Measurements from ENCODE around the gene CRYGA. TPM values are rescaled to one million over a fixed set of nuclear protein-coding genes. Genes with fewer than 3 reads are reported as not detected.
"Not testable (repeated sequence)": the region's sequence is repeated elsewhere in the genome, so short reads cannot be mapped to it uniquely, and the experiment has no call there.

CRYGA gene
- total RNA-seq, 2 donors from 2014 or later, result not detected

DNA sequence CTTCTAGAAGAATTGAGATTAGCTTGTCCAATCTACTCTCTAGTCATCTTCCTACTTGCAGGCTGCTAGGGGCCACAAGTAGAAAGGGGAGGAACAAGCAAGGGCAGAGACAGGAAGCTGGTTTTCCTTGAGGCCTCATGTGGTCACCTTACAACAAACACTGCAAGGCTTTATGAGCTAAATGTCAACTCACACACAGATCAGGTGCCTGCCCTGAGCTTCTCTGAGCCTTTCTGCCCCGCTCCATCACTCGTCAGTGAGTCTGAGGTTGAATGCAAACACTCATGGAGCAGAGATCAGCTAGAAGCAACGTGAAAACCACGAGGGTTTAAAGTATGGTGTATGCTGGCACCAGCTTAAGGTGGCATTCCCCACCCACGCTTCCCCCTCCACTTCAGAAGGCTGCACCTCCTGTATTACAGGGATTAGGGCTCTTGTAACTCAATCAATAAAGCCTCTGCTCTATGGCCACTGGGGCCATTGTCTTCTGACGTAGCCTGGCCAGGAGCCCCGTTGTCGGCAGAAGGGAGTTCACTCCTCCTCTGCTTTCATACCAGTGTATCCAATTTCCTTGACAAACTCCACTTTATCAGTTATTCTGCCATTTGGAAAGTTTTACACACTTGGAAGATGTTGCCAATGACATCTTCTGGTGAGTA, 28.3 kb downstream of the CRYGA start:
- intact Hi-C loops (cut with DNase I), result no loop called here

DNA sequence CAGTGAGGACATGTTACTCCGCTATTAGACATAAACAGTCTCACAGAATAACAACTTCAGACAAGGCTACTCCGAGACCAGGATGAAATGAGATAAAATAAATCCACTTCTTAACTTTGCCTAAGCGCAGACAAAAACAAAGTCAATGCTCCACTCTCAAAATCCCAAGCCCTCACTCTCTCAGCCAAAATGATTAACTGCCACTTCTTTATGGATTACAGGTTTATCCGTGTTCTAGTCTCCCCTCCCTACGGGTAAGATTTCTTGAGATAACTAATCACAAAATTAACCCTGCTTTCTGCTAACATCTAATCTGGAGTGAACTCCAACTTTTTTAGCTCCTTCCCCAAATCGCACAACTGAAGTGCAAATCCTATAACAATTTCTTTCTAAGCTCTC, 32.7 kb downstream of the CRYGA start:
- intact Hi-C loops (cut with DNase I), result no loop called here
- DNase-seq (ENCODE audit: low spot score), result no peak

More for the DNA sequence above, 28.3 kb downstream of the CRYGA start:
- no peak for DNase-seq (ENCODE audit: low spot score)

DNA sequence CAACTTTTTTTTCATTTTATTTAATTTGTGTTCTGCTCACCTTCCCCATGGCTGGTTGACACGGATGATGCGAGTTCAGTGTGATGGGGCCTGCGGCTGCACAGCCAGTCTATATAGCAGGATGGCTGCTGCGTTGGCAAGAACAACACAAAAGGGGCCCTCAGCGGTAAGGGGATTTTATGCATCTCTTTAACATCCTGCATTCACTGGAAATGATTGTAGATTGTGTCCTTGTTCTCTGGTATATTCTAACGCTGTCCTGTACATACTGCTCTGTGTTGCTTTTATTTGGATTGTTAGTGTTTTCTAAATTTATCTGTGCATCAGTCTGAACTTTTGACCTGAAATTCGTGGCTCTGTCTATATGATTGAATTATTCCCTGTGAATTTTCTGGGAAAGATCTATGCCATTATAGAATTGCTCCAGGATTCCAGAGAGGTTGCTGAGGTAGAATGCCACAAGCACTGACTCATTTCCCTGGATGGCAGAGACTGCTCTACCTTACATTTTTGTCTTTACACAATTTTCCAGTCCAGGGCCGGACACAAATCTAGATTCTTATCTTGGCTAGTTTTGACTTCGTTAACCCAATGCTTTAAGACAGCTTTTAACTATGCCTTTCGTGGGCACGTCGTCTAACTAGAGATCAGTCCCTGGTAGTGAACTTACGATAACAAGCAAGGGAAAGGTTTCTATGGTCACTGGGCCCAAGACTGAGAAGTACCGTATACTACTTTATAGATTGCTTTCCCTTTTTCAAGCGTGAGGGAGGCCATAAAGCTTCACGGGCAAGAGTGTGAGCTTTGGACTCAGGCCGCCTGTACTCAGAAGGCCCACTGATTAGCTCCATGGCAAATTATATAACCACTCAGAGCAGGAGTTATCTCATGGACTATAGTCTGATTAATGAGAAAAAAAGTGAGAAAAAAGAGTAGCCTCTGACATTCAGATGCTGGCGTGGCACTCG, 33.4 kb downstream of the CRYGA start, which contains the start of gene CRYGC:
Gene CRYGC, minus strand, starts transcription at position 85 of the 968 bp plus-strand sequence. Its CDS starts 36 bp downstream, at position 49.
- intact Hi-C loops (cut with DNase I), result no loop called here
- no peak for DNase-seq (ENCODE audit: low spot score)

DNA sequence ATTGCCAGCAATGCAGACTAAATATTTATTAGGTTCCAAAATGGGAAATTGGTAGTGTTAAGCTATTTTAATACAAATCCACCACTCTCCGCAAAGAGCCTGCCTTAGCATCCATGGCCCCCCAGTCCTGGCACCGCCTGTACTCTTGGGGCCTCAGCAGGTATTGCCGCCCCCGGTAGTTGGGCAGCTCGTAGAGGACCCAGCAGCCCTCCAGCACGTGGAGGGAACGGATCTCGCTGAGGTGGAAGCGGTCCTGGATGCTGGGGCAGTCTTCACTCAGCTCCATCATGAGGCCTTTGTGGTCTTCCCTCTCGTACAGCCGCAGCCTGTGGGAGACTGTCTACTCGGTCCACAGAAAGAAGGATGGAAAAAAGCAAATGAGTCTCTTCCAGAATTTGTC, 35.3 kb downstream of the CRYGA start:
- DNase-seq (ENCODE audit: low spot score), result peak; percentile 58
- intact Hi-C loops (cut with DNase I), result no loop called here

DNA sequence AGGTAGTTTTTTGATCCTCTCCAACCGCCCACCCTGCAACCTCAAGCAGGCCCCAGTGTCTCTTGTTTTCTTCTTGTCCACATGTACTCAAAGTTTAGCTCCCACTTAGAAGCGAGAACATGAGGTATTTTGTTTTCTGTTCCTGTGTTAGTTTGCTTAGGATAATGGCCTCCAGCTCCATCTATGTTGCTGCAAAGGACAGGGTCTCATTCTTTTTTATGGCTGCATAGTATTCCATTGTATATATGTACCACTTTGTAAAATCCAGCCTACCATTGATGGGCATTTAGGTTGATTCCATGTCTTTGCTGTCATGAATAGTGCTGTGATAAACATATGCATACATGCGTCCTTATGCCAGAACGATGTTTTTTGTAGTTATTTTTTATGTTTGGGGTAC, 36.3 kb downstream of the CRYGA start:
- no peak for DNase-seq (ENCODE audit: low spot score)
- intact Hi-C loops (cut with DNase I), result no loop called here

DNA sequence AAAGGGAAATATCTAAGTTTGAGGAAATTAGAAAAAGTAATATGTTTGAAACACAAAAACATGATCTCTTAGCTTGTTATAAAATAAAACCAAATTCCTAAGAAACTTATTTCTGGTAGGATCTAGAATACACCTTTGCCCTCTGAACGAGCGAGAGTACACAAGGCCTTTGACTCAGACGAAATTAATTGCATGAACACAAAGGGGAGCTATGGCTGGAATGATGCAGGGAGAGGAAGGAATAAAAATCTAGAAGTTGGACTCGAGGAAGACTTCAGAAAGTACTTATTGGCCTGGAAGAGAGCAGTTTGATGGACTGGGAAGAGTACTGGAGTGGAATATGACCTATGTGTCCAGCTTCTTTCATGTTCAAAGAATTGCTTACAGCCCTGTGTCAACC, 38.1 kb downstream of the CRYGA start:
- no peak for DNase-seq (ENCODE audit: low spot score)
- intact Hi-C loops (cut with DNase I), result no loop called here

DNA sequence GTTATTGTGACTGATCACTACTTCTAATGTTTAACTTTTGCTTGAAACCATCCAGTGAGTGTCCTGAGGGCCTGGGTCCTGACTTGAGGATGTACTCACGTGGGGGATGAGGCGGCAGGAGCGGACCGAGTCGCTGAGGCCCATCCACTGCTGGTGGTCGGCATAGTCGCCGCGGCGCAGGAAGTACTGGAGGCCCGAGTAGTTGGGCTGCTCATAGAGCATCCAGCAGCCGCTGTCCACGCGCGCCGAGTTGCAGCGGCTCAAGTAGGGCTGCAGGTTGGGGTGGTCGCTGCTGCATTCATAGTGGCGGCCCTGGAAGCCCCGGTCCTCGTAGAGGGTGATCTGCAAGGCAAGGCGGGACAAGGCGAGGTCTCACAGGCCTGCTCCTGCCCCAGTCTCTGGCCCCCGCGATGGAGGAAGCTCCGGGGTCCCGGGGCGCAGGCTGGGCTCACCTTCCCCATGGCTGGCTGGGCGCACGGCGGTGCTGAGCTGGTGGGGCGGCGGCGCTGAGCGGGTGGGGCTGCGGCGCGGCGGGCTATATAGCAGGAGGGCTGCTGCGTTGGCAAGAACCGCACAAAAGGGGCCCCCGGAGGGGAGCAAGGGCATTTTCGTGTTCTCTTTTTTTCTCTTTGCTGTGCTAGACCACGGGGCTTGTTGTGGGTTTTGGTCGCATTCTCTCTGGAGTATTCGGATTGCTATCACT, 39.2 kb downstream of the CRYGA start, which contains the start of gene CRYGD:
Gene CRYGD, minus strand, starts transcription at position 512 of the 703 bp plus-strand sequence. Its CDS starts 51 bp downstream, at position 461.
- DNase-seq (ENCODE audit: low spot score), result peak; percentile 78
- intact Hi-C loops (cut with DNase I), result not testable (repeated sequence)

DNA sequence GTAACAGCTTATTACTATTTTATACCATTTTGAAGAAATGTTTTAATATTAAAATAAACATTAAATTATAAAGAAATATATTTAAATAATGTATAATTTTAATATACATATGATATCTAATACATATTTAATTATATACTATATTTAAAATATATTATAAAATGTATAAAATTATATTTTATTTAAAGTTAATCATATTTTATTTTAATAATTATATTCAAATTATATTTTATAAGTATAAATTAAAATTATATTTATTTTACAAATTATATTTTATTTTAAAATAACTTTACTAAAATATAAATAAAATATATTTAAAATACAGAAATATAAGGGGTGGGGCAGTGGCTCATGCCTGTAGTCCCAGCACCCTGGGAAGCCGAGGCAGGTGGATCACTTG, 41.1 kb downstream of the CRYGA start:
- intact Hi-C loops (cut with DNase I), result no loop called here
- no peak for DNase-seq (ENCODE audit: low spot score)

DNA sequence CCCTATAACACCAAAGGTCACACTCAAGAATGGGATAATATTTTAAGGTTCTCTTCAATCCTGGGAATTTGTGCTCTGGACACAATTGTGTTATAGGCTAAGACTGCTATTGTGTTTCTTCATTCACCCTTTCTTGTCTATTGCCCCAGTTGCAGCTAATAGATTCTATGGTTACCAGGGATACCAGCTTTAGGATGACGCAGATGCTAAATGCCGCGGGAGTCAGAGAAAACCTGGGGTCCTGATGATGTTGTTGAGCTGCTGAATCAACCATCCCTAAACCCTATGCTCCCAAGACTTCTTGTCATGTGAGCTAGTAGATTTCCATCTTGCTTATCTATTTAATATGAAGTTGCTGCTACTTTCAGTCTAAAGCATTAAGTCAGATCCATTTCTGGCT, 44.5 kb downstream of the CRYGA start:
- no peak for DNase-seq (ENCODE audit: low spot score)
- intact Hi-C loops (cut with DNase I), result no loop called here

DNA sequence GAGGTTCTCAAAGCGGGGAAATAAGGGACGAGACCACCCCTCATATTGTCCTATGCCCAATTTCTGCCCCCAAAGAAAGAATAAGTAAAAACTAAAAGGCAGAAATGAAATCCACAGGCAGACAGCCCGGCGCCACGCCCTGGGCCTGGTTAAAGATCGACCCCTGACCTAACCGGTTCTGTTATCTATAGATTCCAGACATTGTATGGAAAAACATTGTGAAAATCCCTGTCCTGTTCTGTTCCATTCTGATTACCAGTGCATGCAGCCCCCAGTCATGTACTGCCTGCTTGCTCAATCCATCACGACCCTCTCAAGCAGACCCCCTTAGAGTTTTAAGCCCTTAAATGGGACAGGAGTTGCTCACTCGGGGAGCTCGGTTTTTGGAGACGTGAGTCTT, 46.0 kb downstream of the CRYGA start:
- intact Hi-C loops (cut with DNase I); DNase-seq (ENCODE audit: low spot score): not testable (repeated sequence)

DNA sequence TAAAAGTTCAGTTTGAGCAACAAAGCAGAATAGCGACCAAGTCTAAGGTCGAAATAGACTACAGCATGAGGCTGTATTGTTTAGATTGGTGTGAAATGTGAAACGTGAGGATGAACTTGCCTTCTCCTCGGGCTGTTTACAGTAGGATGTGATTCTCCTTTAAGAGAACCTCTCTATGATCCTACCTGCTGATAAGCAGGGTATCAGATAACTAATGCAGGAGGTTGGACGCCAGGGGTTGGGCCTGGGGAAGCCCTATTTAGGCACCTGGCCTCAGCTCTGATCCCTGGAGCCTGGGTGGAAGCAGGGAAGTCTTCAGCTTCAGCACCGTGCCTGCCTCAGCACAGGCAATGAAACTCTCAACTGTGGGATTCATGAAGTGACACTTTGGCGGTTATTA, 50.4 kb downstream of the CRYGA start:
- no peak for DNase-seq (ENCODE audit: low spot score)
- intact Hi-C loops (cut with DNase I), result no loop called here

DNA sequence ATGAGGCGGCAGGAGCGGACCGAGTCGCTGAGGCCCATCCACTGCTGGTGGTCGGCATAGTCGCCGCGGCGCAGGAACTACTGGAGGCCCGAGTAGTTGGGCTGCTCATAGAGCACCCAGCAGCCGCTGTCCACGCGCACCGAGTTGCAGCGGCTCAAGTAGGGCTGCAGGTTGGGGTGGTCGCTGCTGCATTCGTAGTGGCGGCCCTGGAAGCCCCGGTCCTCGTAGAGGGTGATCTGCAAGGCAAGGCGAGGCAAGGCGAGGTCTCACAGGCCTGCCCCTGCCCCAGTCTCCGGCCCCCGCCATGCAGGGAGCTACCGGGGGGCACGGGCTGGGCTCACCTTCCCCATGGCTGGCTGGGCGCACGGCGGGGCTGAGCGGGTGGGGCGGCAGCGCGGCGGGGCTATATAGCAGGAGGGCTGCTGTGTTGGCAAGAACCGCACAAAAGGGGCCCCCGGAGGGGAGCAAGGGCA, 51.1 kb downstream of the CRYGA start:
- intact Hi-C loops (cut with DNase I), result not testable (repeated sequence)

More for the DNA sequence above, 51.1 kb downstream of the CRYGA start:
- DNase-seq (ENCODE audit: low spot score), result not testable (repeated sequence)

Other genes starting within 250 kb of the CRYGA start
- gene PLEKHM3, start 138.1 kb downstream of the CRYGA start, total RNA-seq, result 1 to 10 TPM; 8.9 to 9.8 TPM
- gene CRYGD, start 39.1 kb downstream of the CRYGA start, total RNA-seq, result not detected
- gene CRYGC, start 33.8 kb downstream of the CRYGA start, total RNA-seq, result not detected
- gene CRYGB, start 17.4 kb downstream of the CRYGA start, total RNA-seq, result not detected
- not detected for gene C2orf80, start 26.4 kb upstream of the CRYGA start, total RNA-seq
- 10 to 100 TPM; 46.8 to 81.8 TPM for gene IDH1, start 91.5 kb upstream of the CRYGA start, total RNA-seq
- gene PIKFYVE, start 102.7 kb upstream of the CRYGA start, total RNA-seq, result 10 to 100 TPM; 25.4 to 26.1 TPM
- gene PTH2R, start 243.2 kb upstream of the CRYGA start, total RNA-seq, result under 1 TPM in 1 of 2 donors, not detected in 1; 0.46 TPM

Measured in posterior vena cava (tissue), 2 donors.